ENCODE data around the gene APOL6.

GRCh38 chr22:35697142-35697541, 48.9 kb downstream of the APOL6 start:
- TF ChIP-seq CTCF (IDR thresholded peaks at IDR 0.05) (no peak), EP300 (IDR thresholded peaks at IDR 0.05; ENCODE audit: low read depth) (no peak), POLR2A (IDR thresholded peaks at IDR 0.05) (no peak)
